ENCODE data around the gene TMPRSS5. TPM values are rescaled to one million over a fixed set of nuclear protein-coding genes. Genes with fewer than 3 reads are reported as not detected.

TMPRSS5 gene
- polyA plus RNA-seq, 1 donor from 2014 or later = 2.6 TPM

DNA sequence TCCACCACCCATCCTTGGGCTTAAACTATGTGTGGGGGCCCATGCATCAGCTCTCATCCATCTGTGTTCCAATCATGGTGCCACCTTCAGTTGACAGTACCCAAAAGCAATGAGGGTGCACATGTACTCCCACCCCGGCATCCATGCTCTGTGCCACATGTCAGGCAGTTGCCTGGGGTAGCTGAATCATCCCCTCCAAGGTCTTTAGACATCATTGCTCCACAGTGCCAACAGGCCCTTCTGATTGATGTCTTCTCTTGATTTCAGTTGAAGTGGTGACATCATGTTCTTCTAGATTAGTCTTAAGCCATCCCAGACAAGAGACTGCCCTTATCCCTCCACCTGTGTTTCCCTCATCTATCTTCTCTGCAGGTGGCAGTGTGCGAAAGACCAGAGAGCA is 42.5 kb downstream of the TMPRSS5 start:
- no peak overlapping the region for H2AFZ ChIP-seq (ENCODE audit: low read depth, low read length)
- H3K36me3 ChIP-seq (ENCODE audit: insufficient read depth, low read length) = no peaks in the 10 kb centered on the region
- H3F3A ChIP-seq (ENCODE audit: insufficient read depth, low read length, poor library complexity, severe bottlenecking) = no peaks in the 10 kb centered on the region
- H3K4me2 ChIP-seq (ENCODE audit: low read length) = no peak overlapping the region
- H3K27ac ChIP-seq (ENCODE audit: low read length) = no peak overlapping the region
- no peaks in the 10 kb centered on the region for H3K79me2 ChIP-seq (replicated peaks; ENCODE audit: insufficient read depth, low read length)
- no peak overlapping the region for H3K9ac ChIP-seq (ENCODE audit: low read length)
- no peaks in the 10 kb centered on the region for H3K9me2 ChIP-seq (ENCODE audit: insufficient read depth, low read length)
- H3K4me3 ChIP-seq (ENCODE audit: low read length) = no peak overlapping the region
- H3K27me3 ChIP-seq (ENCODE audit: insufficient read depth, low read depth, low read length) = no peaks in the 10 kb centered on the region
- H4K20me1 ChIP-seq (ENCODE audit: insufficient read depth) = no peaks in the 10 kb centered on the region
- no peaks in the 10 kb centered on the region for H3K9me3 ChIP-seq (ENCODE audit: low read length)
- TF ChIP-seq SMC3 (conservative IDR thresholded peaks at IDR 0.05; ENCODE audit: poor library complexity) (no peak), RAD21 (conservative IDR thresholded peaks at IDR 0.05) (no peak), EP300 (conservative IDR thresholded peaks at IDR 0.05; ENCODE audit: poor library complexity, severe bottlenecking) (no peak), EZH2 (IDR thresholded peaks at IDR 0.05; ENCODE audit: borderline replicate concordance, insufficient read depth, low read length, poor library complexity, severe bottlenecking) (no peak), REST (IDR thresholded peaks at IDR 0.05; ENCODE audit: borderline replicate concordance) (no peak), TAF1 (IDR thresholded peaks at IDR 0.05; ENCODE audit: low read depth) (no peak), CTCF (IDR thresholded peaks at IDR 0.05; ENCODE audit: poor library complexity, severe bottlenecking) (no peak)

GRCh38 chr11:113655771-113656170 is 50.3 kb downstream of the TMPRSS5 start:
- H3K9me2 ChIP-seq (ENCODE audit: insufficient read depth, low read length) = no peaks in the 10 kb centered on the region
- H3K9me3 ChIP-seq (ENCODE audit: low read length) = no peaks in the 10 kb centered on the region
- no peak overlapping the region for H3K27ac ChIP-seq (ENCODE audit: low read length)
- H4K20me1 ChIP-seq (ENCODE audit: insufficient read depth) = no peaks in the 10 kb centered on the region
- no peaks in the 10 kb centered on the region for H3F3A ChIP-seq (ENCODE audit: insufficient read depth, low read length, poor library complexity, severe bottlenecking)
- H3K36me3 ChIP-seq (ENCODE audit: insufficient read depth, low read length) = no peaks in the 10 kb centered on the region
- H3K4me3 ChIP-seq (ENCODE audit: low read length) = no peak overlapping the region
- no peak overlapping the region for H2AFZ ChIP-seq (ENCODE audit: low read depth, low read length)
- no peaks in the 10 kb centered on the region for H3K79me2 ChIP-seq (replicated peaks; ENCODE audit: insufficient read depth, low read length)
- no peak overlapping the region for H3K4me2 ChIP-seq (ENCODE audit: low read length)
- TF ChIP-seq SMC3 (conservative IDR thresholded peaks at IDR 0.05; ENCODE audit: poor library complexity) (no peak), MXI1 (conservative IDR thresholded peaks at IDR 0.05; ENCODE audit: poor library complexity, severe bottlenecking) (no peak), POLR2AphosphoS5 (IDR thresholded peaks at IDR 0.05) (peak; percentile 72), RAD21 (conservative IDR thresholded peaks at IDR 0.05) (no peak), CTCF (IDR thresholded peaks at IDR 0.05; ENCODE audit: poor library complexity, severe bottlenecking) (no peak), TAF1 (IDR thresholded peaks at IDR 0.05; ENCODE audit: low read depth) (no peak), EP300 (conservative IDR thresholded peaks at IDR 0.05; ENCODE audit: poor library complexity, severe bottlenecking) (peak; percentile 77)
- H3K9ac ChIP-seq (ENCODE audit: low read length) = no peak overlapping the region
- H3K27me3 ChIP-seq (ENCODE audit: insufficient read depth, low read depth, low read length) = no peaks in the 10 kb centered on the region
